Renal cortex interstitium (tissue), 15 donors: ENCODE results near the gene BRD2. TPM values are rescaled to one million over a fixed set of nuclear protein-coding genes. Genes with fewer than 3 reads are reported as not detected.
"Not testable (repeated sequence)": the region's sequence is repeated elsewhere in the genome, so short reads cannot be mapped to it uniquely, and the experiment has no call there.

Experiments
- DNase-seq, 11 donors: peaks; one replicate each; pipeline ENCODE4 v3.0.0-alpha.2; 2013; ENCODE audit warnings: low read depth in 9 of 11, low spot score in 4 of 11; ENCODE audit errors: extremely low read depth in 1 of 11
- long read RNA-seq, 16 experiments: transcript quantifications; one replicate each; lab custom pipeline, GENCODE V29; 2026
- polyA plus RNA-seq, 3 donors: library from polyadenylated mRNA; unstranded; fragments of 120-200 nt; gene quantifications; one replicate each; pipeline ENCODE4 v1.2.1, GENCODE V29; 2013; ENCODE audit not compliant: insufficient read length in 3 of 3

BRD2 gene
- 100 to 1,000 TPM; 298 to 338 (median 312) TPM for polyA plus RNA-seq
- long read RNA-seq, donor 1, transcript BRD2-219 (9 exons, 2,338 nt): minor isoform, 7 of 169 reads
- long read RNA-seq, donor 1, transcript BRD2-211 (3 exons, 759 nt): major isoform, 45 of 169 reads
- long read RNA-seq, donor 1, transcript BRD2-209 (2 exons, 1,628 nt): minor isoform, 6 of 169 reads
- long read RNA-seq, donor 1, partial matches to known transcripts: 108 of 169 reads
- long read RNA-seq, donor 1, other reads (novel, unspliced or antisense): 0 of 169 reads
- long read RNA-seq, donor 2, transcript BRD2-211 (3 exons, 759 nt): major isoform, 41 of 173 reads
- long read RNA-seq, donor 2, partial matches to known transcripts: 118 of 173 reads
- long read RNA-seq, donor 2, other reads (novel, unspliced or antisense): 0 of 173 reads
- long read RNA-seq, donor 3, full-length matches to known transcripts: 64 of 221 reads
- long read RNA-seq, donor 3, partial matches to known transcripts: 157 of 221 reads
- long read RNA-seq, donor 3, other reads (novel, unspliced or antisense): 0 of 221 reads
- long read RNA-seq, donor 4, transcript BRD2-211 (3 exons, 759 nt): major isoform, 18 of 74 reads
- long read RNA-seq, donor 4, transcript BRD2-209 (2 exons, 1,628 nt): minor isoform, 5 of 74 reads
- long read RNA-seq, donor 4, transcript BRD2-219 (9 exons, 2,338 nt): minor isoform, 6 of 74 reads
- long read RNA-seq, donor 4, partial matches to known transcripts: 45 of 74 reads
- long read RNA-seq, donor 4, other reads (novel, unspliced or antisense): 0 of 74 reads
- long read RNA-seq, donor 5: 0 reads
- long read RNA-seq, donor 6, full-length matches to known transcripts: 49 of 180 reads
- long read RNA-seq, donor 6, partial matches to known transcripts: 131 of 180 reads
- long read RNA-seq, donor 6, other reads (novel, unspliced or antisense): 0 of 180 reads
- long read RNA-seq, donor 7, transcript BRD2-209 (2 exons, 1,628 nt): minor isoform, 9 of 203 reads
- long read RNA-seq, donor 7, transcript BRD2-211 (3 exons, 759 nt): major isoform, 39 of 203 reads
- long read RNA-seq, donor 7, transcript BRD2-219 (9 exons, 2,338 nt): minor isoform, 5 of 203 reads
- long read RNA-seq, donor 7, partial matches to known transcripts: 146 of 203 reads
- long read RNA-seq, donor 7, other reads (novel, unspliced or antisense): 0 of 203 reads
- long read RNA-seq, donor 8: 0 reads
- long read RNA-seq, donor 9, full-length matches to known transcripts: 43 of 114 reads
- long read RNA-seq, donor 9, partial matches to known transcripts: 71 of 114 reads
- long read RNA-seq, donor 9, other reads (novel, unspliced or antisense): 0 of 114 reads
- long read RNA-seq, donor 10, transcript BRD2-211 (3 exons, 759 nt): major isoform, 42 of 183 reads
- long read RNA-seq, donor 10, transcript BRD2-209 (2 exons, 1,628 nt): minor isoform, 9 of 183 reads
- long read RNA-seq, donor 10, partial matches to known transcripts: 124 of 183 reads
- long read RNA-seq, donor 10, other reads (novel, unspliced or antisense): 0 of 183 reads
- long read RNA-seq, donor 11, full-length matches to known transcripts: 24 of 72 reads
- long read RNA-seq, donor 11, partial matches to known transcripts: 48 of 72 reads
- long read RNA-seq, donor 11, other reads (novel, unspliced or antisense): 0 of 72 reads
- long read RNA-seq, donor 12, full-length matches to known transcripts: 20 of 47 reads
- long read RNA-seq, donor 12, partial matches to known transcripts: 27 of 47 reads
- long read RNA-seq, donor 12, other reads (novel, unspliced or antisense): 0 of 47 reads
- long read RNA-seq, donor 13: 0 reads
- long read RNA-seq, donor 14, transcript BRD2-211 (3 exons, 759 nt): major isoform, 19 of 69 reads
- long read RNA-seq, donor 14, transcript BRD2-219 (9 exons, 2,338 nt): minor isoform, 6 of 69 reads
- long read RNA-seq, donor 14, partial matches to known transcripts: 38 of 69 reads
- long read RNA-seq, donor 14, other reads (novel, unspliced or antisense): 0 of 69 reads
- long read RNA-seq, donor 15, full-length matches to known transcripts: 25 of 48 reads
- long read RNA-seq, donor 15, partial matches to known transcripts: 23 of 48 reads
- long read RNA-seq, donor 15, other reads (novel, unspliced or antisense): 0 of 48 reads
- long read RNA-seq, donor 16, full-length matches to known transcripts: 93 of 459 reads
- long read RNA-seq, donor 16, partial matches to known transcripts: 366 of 459 reads
- long read RNA-seq, donor 16, other reads (novel, unspliced or antisense): 0 of 459 reads

- DNase-seq: peak in 10 of 11 donors; percentile 94 to 98 (median 95)
Measured at GRCh38 chr6:32968093-32968866, at the start of gene BRD2. Gene BRD2 (plus strand): TSS chr6:32968594. CDS start chr6:32972899, 4,305 bp downstream.

- no peak for DNase-seq
Measured at GRCh38 chr6:32920715-32921114, 47.7 kb upstream of the BRD2 start.

GRCh38 chr6:32922083-32922482 lies 46.3 kb upstream of the BRD2 start:
- DNase-seq: no peak

GRCh38 chr6:32931211-32931610 lies 37.2 kb upstream of the BRD2 start:
- DNase-seq: no peak

- DNase-seq: no peak
Measured at GRCh38 chr6:32932132-32932868, 36.1 kb upstream of the BRD2 start.

- peak in 1 of 11 donors; percentile 53 for DNase-seq
Measured at GRCh38 chr6:32933661-32934085, 34.7 kb upstream of the BRD2 start.

- no peak for DNase-seq
Measured at GRCh38 chr6:32935551-32936238, 32.7 kb upstream of the BRD2 start.

- no peak for DNase-seq
Measured at GRCh38 chr6:32936239-32937152, 31.9 kb upstream of the BRD2 start.

- DNase-seq: no peak
Measured at GRCh38 chr6:32937230-32937633, 31.2 kb upstream of the BRD2 start.

GRCh38 chr6:32938494-32938893 lies 29.9 kb upstream of the BRD2 start:
- DNase-seq: no peak

- DNase-seq: peak in 8 of 11 donors; percentile 76 to 91 (median 80)
Measured at GRCh38 chr6:32940656-32941213, 27.7 kb upstream of the BRD2 start, which contains the start of gene HLA-DMB. Gene HLA-DMB (minus strand): TSS chr6:32941028. CDS start chr6:32940807, 221 bp downstream.

- DNase-seq: peak in 6 of 11 donors; percentile 51 to 84 (median 76)
Measured at GRCh38 chr6:32941214-32941768, 27.1 kb upstream of the BRD2 start.

- DNase-seq: not testable (repeated sequence)
Measured at GRCh38 chr6:32942555-32943123, 25.8 kb upstream of the BRD2 start.
